ENCODE measurements around the gene RPS6KA2.

DNA sequence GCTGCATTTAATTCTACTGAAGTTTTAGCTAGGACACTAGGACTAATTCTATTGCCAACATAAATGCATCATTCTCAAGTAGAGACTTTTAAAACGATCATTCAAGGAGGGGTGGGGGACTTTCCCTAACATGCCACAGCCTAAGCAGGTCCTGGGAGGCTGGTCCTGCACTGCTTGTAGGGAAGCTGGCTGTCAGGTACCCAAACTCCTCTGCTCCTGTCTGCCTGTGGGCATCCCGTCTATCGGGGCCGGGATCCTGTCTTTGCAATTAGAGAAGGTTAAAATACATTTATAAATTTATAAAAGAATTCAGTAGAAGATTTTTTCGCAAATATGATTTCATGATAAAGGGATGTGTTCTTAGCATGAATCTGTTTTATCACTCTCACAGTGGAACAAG, 192.7 kb downstream of the RPS6KA2 start:
- TF ChIP-seq, protein P1, sequence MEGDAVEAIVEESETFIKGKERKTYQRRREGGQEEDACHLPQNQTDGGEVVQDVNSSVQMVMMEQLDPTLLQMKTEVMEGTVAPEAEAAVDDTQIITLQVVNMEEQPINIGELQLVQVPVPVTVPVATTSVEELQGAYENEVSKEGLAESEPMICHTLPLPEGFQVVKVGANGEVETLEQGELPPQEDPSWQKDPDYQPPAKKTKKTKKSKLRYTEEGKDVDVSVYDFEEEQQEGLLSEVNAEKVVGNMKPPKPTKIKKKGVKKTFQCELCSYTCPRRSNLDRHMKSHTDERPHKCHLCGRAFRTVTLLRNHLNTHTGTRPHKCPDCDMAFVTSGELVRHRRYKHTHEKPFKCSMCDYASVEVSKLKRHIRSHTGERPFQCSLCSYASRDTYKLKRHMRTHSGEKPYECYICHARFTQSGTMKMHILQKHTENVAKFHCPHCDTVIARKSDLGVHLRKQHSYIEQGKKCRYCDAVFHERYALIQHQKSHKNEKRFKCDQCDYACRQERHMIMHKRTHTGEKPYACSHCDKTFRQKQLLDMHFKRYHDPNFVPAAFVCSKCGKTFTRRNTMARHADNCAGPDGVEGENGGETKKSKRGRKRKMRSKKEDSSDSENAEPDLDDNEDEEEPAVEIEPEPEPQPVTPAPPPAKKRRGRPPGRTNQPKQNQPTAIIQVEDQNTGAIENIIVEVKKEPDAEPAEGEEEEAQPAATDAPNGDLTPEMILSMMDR (IDR thresholded peaks at IDR 0.05) = no peak
- TF ChIP-seq, protein P2, sequence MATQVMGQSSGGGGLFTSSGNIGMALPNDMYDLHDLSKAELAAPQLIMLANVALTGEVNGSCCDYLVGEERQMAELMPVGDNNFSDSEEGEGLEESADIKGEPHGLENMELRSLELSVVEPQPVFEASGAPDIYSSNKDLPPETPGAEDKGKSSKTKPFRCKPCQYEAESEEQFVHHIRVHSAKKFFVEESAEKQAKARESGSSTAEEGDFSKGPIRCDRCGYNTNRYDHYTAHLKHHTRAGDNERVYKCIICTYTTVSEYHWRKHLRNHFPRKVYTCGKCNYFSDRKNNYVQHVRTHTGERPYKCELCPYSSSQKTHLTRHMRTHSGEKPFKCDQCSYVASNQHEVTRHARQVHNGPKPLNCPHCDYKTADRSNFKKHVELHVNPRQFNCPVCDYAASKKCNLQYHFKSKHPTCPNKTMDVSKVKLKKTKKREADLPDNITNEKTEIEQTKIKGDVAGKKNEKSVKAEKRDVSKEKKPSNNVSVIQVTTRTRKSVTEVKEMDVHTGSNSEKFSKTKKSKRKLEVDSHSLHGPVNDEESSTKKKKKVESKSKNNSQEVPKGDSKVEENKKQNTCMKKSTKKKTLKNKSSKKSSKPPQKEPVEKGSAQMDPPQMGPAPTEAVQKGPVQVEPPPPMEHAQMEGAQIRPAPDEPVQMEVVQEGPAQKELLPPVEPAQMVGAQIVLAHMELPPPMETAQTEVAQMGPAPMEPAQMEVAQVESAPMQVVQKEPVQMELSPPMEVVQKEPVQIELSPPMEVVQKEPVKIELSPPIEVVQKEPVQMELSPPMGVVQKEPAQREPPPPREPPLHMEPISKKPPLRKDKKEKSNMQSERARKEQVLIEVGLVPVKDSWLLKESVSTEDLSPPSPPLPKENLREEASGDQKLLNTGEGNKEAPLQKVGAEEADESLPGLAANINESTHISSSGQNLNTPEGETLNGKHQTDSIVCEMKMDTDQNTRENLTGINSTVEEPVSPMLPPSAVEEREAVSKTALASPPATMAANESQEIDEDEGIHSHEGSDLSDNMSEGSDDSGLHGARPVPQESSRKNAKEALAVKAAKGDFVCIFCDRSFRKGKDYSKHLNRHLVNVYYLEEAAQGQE (IDR thresholded peaks at IDR 0.05; ENCODE audit: insufficient read depth in 1 of 2, low read depth in 2 of 2, low read length in 1 of 2) = no peak

Measured in Panc1 (cell line).